DOHH2 (cell line): Measurements from ENCODE around the gene AMMECR1.

Experiments
- H3F3A ChIP-seq: fragments of 200-600 bp; sonication (generic), shearing (Covaris generic); 2 replicates; pipeline ENCODE4 v1.6.0; 2016; ENCODE audit warnings: antibody characterized with exemption, mild to moderate bottlenecking; ENCODE audit not compliant: control insufficient read depth, insufficient read depth
- H3K27ac ChIP-seq: fragments of 200-600 bp; sonication (generic); 2 replicates; pipeline ENCODE4 v1.5.1; 2014; ENCODE audit warnings: low read depth, mild to moderate bottlenecking, low read length, moderate library complexity
- H3K27me3 ChIP-seq: fragments of 200-600 bp; sonication (generic); 2 replicates; pipeline ENCODE4 v1.6.1; 2014; ENCODE audit warnings: mild to moderate bottlenecking, low read length, mixed read lengths; ENCODE audit not compliant: control insufficient read depth
- H3K36me3 ChIP-seq: fragments of 200-600 bp; sonication (generic); 2 replicates; pipeline ENCODE4 v1.6.1; 2014; ENCODE audit warnings: mild to moderate bottlenecking, low read length, moderate library complexity, mixed read lengths; ENCODE audit not compliant: control insufficient read depth
- H3K4me1 ChIP-seq: fragments of 200-600 bp; sonication (generic); 2 replicates; pipeline ENCODE4 v1.6.1; 2014; ENCODE audit warnings: mild to moderate bottlenecking, low read length, mixed read lengths; ENCODE audit not compliant: control insufficient read depth
- H3K4me2 ChIP-seq: fragments of 200-600 bp; sonication (generic); 2 replicates; pipeline ENCODE4 v1.6.0; 2014; ENCODE audit warnings: mild to moderate bottlenecking, low read length, moderate library complexity
- H3K4me3 ChIP-seq: fragments of 200-600 bp; sonication (generic); 2 replicates; pipeline ENCODE4 v1.5.1; 2014; ENCODE audit warnings: mild to moderate bottlenecking, low read length, mixed read lengths
- H3K79me2 ChIP-seq: fragments of 200-600 bp; sonication (generic); 2 replicates; pipeline ENCODE4 v1.6.1; 2014; ENCODE audit warnings: mild to moderate bottlenecking, low read length, mixed read lengths; ENCODE audit not compliant: control insufficient read depth
- H3K9me2 ChIP-seq: fragments of 200-600 bp; sonication (generic); replicated peaks from 2 replicates; pipeline ENCODE4 v1.6.1; 2014; ENCODE audit warnings: mild to moderate bottlenecking, low read length, mixed read lengths; ENCODE audit not compliant: control insufficient read depth
- H3K9me3 ChIP-seq: fragments of 200-600 bp; sonication (generic); 2 replicates; pipeline ENCODE4 v1.6.1; 2014; ENCODE audit warnings: antibody characterized with exemption, low read length, mixed read lengths; ENCODE audit not compliant: control insufficient read depth, insufficient read depth
- H4K20me1 ChIP-seq: fragments of 200-600 bp; sonication (generic); 2 replicates; pipeline ENCODE4 v1.6.0; 2014; ENCODE audit warnings: low read depth, mild to moderate bottlenecking, antibody characterized with exemption, low read length, moderate library complexity; ENCODE audit not compliant: control insufficient read depth, insufficient read depth
- EZH2phosphoT487 ChIP-seq: fragments of 200-600 bp; sonication (generic); IDR thresholded peaks from 2 replicates; pipeline ENCODE4 v1.6.1; 2017; ENCODE audit warnings: borderline replicate concordance, mild to moderate bottlenecking, antibody characterized with exemption, low read length, moderate library complexity, mixed read lengths
- TF ChIP-seq, protein P1 (sequence below): fragments of 200-600 bp; sonication (generic); IDR thresholded peaks from one replicate; pipeline ENCODE4 v1.5.1; 2014; ENCODE audit warnings: antibody characterized with exemption, mild to moderate bottlenecking, low read depth, low read length; ENCODE audit not compliant: poor library complexity, severe bottlenecking

Gene AMMECR1

GRCh38 chrX:110268395-110268794 is 49.5 kb downstream of the AMMECR1 start:
- no peak for TF ChIP-seq EZH2phosphoT487
- TF ChIP-seq, protein P1, sequence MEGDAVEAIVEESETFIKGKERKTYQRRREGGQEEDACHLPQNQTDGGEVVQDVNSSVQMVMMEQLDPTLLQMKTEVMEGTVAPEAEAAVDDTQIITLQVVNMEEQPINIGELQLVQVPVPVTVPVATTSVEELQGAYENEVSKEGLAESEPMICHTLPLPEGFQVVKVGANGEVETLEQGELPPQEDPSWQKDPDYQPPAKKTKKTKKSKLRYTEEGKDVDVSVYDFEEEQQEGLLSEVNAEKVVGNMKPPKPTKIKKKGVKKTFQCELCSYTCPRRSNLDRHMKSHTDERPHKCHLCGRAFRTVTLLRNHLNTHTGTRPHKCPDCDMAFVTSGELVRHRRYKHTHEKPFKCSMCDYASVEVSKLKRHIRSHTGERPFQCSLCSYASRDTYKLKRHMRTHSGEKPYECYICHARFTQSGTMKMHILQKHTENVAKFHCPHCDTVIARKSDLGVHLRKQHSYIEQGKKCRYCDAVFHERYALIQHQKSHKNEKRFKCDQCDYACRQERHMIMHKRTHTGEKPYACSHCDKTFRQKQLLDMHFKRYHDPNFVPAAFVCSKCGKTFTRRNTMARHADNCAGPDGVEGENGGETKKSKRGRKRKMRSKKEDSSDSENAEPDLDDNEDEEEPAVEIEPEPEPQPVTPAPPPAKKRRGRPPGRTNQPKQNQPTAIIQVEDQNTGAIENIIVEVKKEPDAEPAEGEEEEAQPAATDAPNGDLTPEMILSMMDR, result no peak
- no peaks in the 10 kb centered on the region for H4K20me1 ChIP-seq
- no peaks in the 10 kb centered on the region for H3K9me3 ChIP-seq
- H3K4me2 ChIP-seq, result no peak overlapping the region
- no peaks in the 10 kb centered on the region for H3K9me2 ChIP-seq
- no peak overlapping the region for H3K27ac ChIP-seq
- peaks cover 14% of the 10 kb centered on the region for H3K4me1 ChIP-seq
- H3K27me3 ChIP-seq, result no peaks in the 10 kb centered on the region
- no peaks in the 10 kb centered on the region for H3K36me3 ChIP-seq
- no peak overlapping the region for H3K4me3 ChIP-seq
- H3K79me2 ChIP-seq, result peaks cover 11% of the 10 kb centered on the region
- H3F3A ChIP-seq, result no peaks in the 10 kb centered on the region

DNA sequence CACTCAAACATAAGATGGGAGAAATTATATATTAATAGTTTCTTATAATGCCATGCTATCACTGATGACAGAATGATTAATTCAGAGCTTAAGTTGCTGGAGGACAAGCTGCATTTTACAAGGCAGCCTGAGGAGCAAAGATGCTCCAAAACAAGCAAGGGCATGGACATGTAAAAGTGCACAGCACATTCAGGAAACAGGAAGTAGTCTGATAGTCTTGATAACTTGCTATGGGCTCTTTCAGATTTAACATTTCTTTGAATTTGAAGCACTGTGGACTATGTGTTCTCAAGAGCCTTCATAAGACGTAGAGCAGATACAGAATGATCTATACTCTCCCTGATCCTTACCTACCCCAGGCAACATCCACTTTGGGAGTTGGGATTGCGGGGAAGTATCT is 50.0 kb downstream of the AMMECR1 start:
- Histone ChIP-seq H3F3A (no peaks in the 10 kb centered on the region), H3K79me2 (peaks cover 11% of the 10 kb centered on the region), H3K27me3 (no peaks in the 10 kb centered on the region), H3K4me1 (peaks cover 9% of the 10 kb centered on the region), H4K20me1 (no peaks in the 10 kb centered on the region), H3K9me2 (no peaks in the 10 kb centered on the region), H3K36me3 (no peaks in the 10 kb centered on the region), H3K27ac (no peak overlapping the region), H3K9me3 (no peaks in the 10 kb centered on the region), H3K4me3 (no peak overlapping the region), H3K4me2 (no peak overlapping the region)
- TF ChIP-seq EZH2phosphoT487, result no peak
- TF ChIP-seq, protein P1, result no peak

- H3K27ac ChIP-seq, result no peak overlapping the region
- H3K9me3 ChIP-seq, result no peaks in the 10 kb centered on the region
- peaks cover 11% of the 10 kb centered on the region for H3K79me2 ChIP-seq
- TF ChIP-seq, protein P1, result no peak
- TF ChIP-seq EZH2phosphoT487, result no peak
- H3K4me2 ChIP-seq, result no peak overlapping the region
- no peaks in the 10 kb centered on the region for H3K9me2 ChIP-seq
- H4K20me1 ChIP-seq, result no peaks in the 10 kb centered on the region
- H3K4me1 ChIP-seq, result peaks cover 9% of the 10 kb centered on the region
- no peaks in the 10 kb centered on the region for H3K27me3 ChIP-seq
- H3K4me3 ChIP-seq, result no peak overlapping the region
- H3K36me3 ChIP-seq, result no peaks in the 10 kb centered on the region
- H3F3A ChIP-seq, result no peaks in the 10 kb centered on the region
Measured at GRCh38 chrX:110265661-110266060, 52.2 kb downstream of the AMMECR1 start.

DNA sequence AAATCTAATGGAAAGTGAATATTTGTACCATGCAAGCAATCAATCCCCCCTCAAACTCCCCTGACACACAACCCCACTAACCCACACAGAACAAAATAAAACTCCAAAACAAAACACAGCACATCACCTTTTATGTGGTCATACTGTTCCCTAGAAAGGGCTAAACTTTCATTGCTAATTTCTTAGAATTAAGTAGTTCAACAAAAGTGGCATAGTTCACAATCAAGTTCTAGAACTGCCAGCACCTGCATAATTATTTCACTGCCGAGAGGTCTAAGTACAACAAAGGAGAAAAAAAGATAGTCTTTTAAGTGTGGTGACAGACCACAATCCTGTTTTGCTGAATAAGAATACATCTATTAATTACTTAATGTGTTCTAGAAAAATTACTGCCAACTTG is 58.8 kb downstream of the AMMECR1 start:
- Histone ChIP-seq H3K36me3 (no peaks in the 10 kb centered on the region), H3K9me3 (no peaks in the 10 kb centered on the region), H3F3A (no peaks in the 10 kb centered on the region), H3K4me3 (no peak overlapping the region), H3K27ac (no peak overlapping the region), H4K20me1 (no peaks in the 10 kb centered on the region), H3K9me2 (no peaks in the 10 kb centered on the region), H3K4me1 (no peaks in the 10 kb centered on the region), H3K4me2 (no peak overlapping the region), H3K27me3 (no peaks in the 10 kb centered on the region), H3K79me2 (no peaks in the 10 kb centered on the region)
- no peak for TF ChIP-seq EZH2phosphoT487
- TF ChIP-seq, protein P1, result no peak
